SK-N-SH (cell line): ENCODE results near the gene CHST11. TPM values are rescaled to one million over a fixed set of nuclear protein-coding genes. Genes with fewer than 3 reads are reported as not detected.

Source experiments
- CTCF ChIA-PET: fragments of 300-600, 350-600 bp; formaldehyde crosslinking; extraction: SDS; loops from one replicate; lab custom pipeline; 2021; lab: Yijun Ruan, JAX
- POLR2A ChIA-PET: fragments of 350-600 bp; sonication (Branson Sonifier 250); formaldehyde crosslinking; extraction: SDS; loops from one replicate; lab custom pipeline; 2020; ENCODE audit warnings: antibody characterized with exemption, inconsistent platforms; lab: Yijun Ruan, JAX
- DNase-seq: peaks from one replicate; pipeline ENCODE4 v3.0.0; 2012
- H2AFZ ChIP-seq: fragments of 200-600 bp; sonication (generic); 2 replicates; pipeline ENCODE4 v1.8.1; 2016; ENCODE audit warnings: antibody characterized with exemption, mild to moderate bottlenecking, low read depth
- H3F3A ChIP-seq: fragments of 200-600 bp; sonication (generic); replicated peaks from 2 replicates; pipeline ENCODE3; 2016; ENCODE audit warnings: antibody characterized with exemption, mild to moderate bottlenecking; ENCODE audit not compliant: insufficient read depth
- H3K27ac ChIP-seq, 2 experiments: fragments of 200-500 bp in 1 of 2; fragments of 200-600 bp in 1 of 2; sonication (Bioruptor generic) in 1 of 2; sonication (generic), shearing (Covaris generic) in 1 of 2; 2 replicates each; pipeline versions ENCODE4 v1.5.1 to v1.6.1; 2014 to 2016; ENCODE audit warnings: low read depth in 2 of 2, inconsistent platforms in 1 of 2, low read length in 1 of 2, mild to moderate bottlenecking in 1 of 2, mixed read lengths in 1 of 2
- H3K27me3 ChIP-seq: fragments of 200-600 bp; sonication (generic), shearing (Covaris generic); 2 replicates; pipeline ENCODE4 v1.6.1; 2016; ENCODE audit warnings: mixed run types; ENCODE audit not compliant: insufficient read depth
- H3K36me3 ChIP-seq, 2 experiments: fragments of 200-500 bp in 1 of 2; fragments of 200-600 bp in 1 of 2; sonication (Bioruptor generic) in 1 of 2; sonication (generic) in 1 of 2; replicated peaks in 1 of 2; 2 replicates each; pipeline versions ENCODE3 to v1.5.1; 2014 to 2016; ENCODE audit warnings: low read length in 1 of 2, mild to moderate bottlenecking in 1 of 2; ENCODE audit not compliant: insufficient read depth in 2 of 2, control insufficient read depth in 1 of 2
- H3K4me1 ChIP-seq, 2 experiments: fragments of 200-500 bp in 1 of 2; fragments of 200-600 bp in 1 of 2; sonication (Bioruptor generic) in 1 of 2; sonication (generic), shearing (Covaris generic) in 1 of 2; 2 replicates each; pipeline versions ENCODE4 v1.5.1 to v1.6.1; 2014 to 2016; ENCODE audit warnings: low read depth in 1 of 2, low read length in 1 of 2, mixed run types in 1 of 2; ENCODE audit not compliant: insufficient read depth in 2 of 2, control insufficient read depth in 1 of 2
- H3K4me2 ChIP-seq: fragments of 200-600 bp; sonication (generic), shearing (Covaris generic); 2 replicates; pipeline ENCODE4 v1.6.1; 2017; ENCODE audit warnings: mixed run types
- H3K4me3 ChIP-seq, 2 experiments: fragments of 200-500 bp in 1 of 2; fragments of 200-600 bp in 1 of 2; sonication (Bioruptor generic) in 1 of 2; sonication (generic), shearing (Covaris generic) in 1 of 2; 2 replicates each; pipeline versions ENCODE4 v1.5.1 to v1.8.1; 2014 to 2016; ENCODE audit warnings: low read depth in 2 of 2, inconsistent platforms in 1 of 2, low read length in 1 of 2, mild to moderate bottlenecking in 1 of 2, mixed read lengths in 1 of 2, moderate library complexity in 1 of 2
- H3K79me2 ChIP-seq: fragments of 200-600 bp; sonication (generic); 2 replicates; pipeline ENCODE4 v1.8.1; 2017; ENCODE audit warnings: mild to moderate bottlenecking; ENCODE audit not compliant: insufficient read depth
- H3K9ac ChIP-seq: fragments of 200-600 bp; sonication (generic); 2 replicates; pipeline ENCODE4 v1.6.1; 2017; ENCODE audit warnings: mixed run types
- H3K9me2 ChIP-seq: fragments of 200-600 bp; sonication (generic); 2 replicates; pipeline ENCODE4 v1.6.1; 2017; ENCODE audit warnings: mixed run types
- H3K9me3 ChIP-seq: fragments of 200-600 bp; sonication (generic); 2 replicates; pipeline ENCODE4 v1.6.1; 2017; ENCODE audit warnings: mixed run types, mild to moderate bottlenecking, moderate library complexity
- H4K20me1 ChIP-seq: fragments of 200-600 bp; sonication (generic); 2 replicates; pipeline ENCODE4 v1.6.1; 2017; ENCODE audit warnings: mild to moderate bottlenecking, mixed run types; ENCODE audit not compliant: insufficient read depth
- CHD2 ChIP-seq: fragments of 150-350 bp; IDR thresholded peaks from 2 replicates; pipeline ENCODE4 v1.6.1; 2018; ENCODE audit warnings: low read length; ENCODE audit not compliant: partially characterized antibody
- ELF1 ChIP-seq: IDR thresholded peaks from 2 replicates; pipeline ENCODE4 v1.4.0; 2012
- EP300 ChIP-seq, 2 experiments: IDR thresholded peaks; 2 replicates each; pipeline versions ENCODE4 v1.4.0 to v1.6.1; 2012; ENCODE audit warnings: borderline replicate concordance in 1 of 2, low read depth in 1 of 2, low read length in 1 of 2
- EZH2phosphoT487 ChIP-seq: fragments of 200-600 bp; sonication (generic); IDR thresholded peaks from 2 replicates; pipeline ENCODE4 v1.6.1; 2017; ENCODE audit warnings: low read depth, mixed run types, mild to moderate bottlenecking, antibody characterized with exemption, moderate library complexity, borderline replicate concordance
- FOSL2 ChIP-seq: IDR thresholded peaks from 2 replicates; pipeline ENCODE4 v1.4.0; 2012; ENCODE audit warnings: low read depth, mild to moderate bottlenecking, moderate library complexity, borderline replicate concordance
- FOXJ3 ChIP-seq: sonication (generic); formaldehyde crosslinking; IDR thresholded peaks from 2 replicates; pipeline ENCODE4 v1.5.1; 2020; ENCODE audit warnings: mild to moderate bottlenecking, missing genetic modification reagents
- FOXM1 ChIP-seq: IDR thresholded peaks from 2 replicates; pipeline ENCODE4 v1.4.0; 2012; ENCODE audit warnings: low read depth, mild to moderate bottlenecking
- GABPA ChIP-seq: IDR thresholded peaks from 2 replicates; pipeline ENCODE4 v1.4.0; 2012; ENCODE audit warnings: low read depth, mild to moderate bottlenecking
- MXI1 ChIP-seq: IDR thresholded peaks from 2 replicates; pipeline ENCODE4 v1.6.1; 2012; ENCODE audit warnings: mild to moderate bottlenecking, low read depth, low read length, improper control_type of control experiment
- POLR2AphosphoS5 ChIP-seq: IDR thresholded peaks from 2 replicates; pipeline ENCODE4 v1.6.1; 2012; ENCODE audit warnings: low read depth, low read length
- RAD21 ChIP-seq: IDR thresholded peaks from 2 replicates; pipeline ENCODE4 v1.6.1; 2012; ENCODE audit warnings: mild to moderate bottlenecking, low read length
- RFX5 ChIP-seq: IDR thresholded peaks from 2 replicates; pipeline ENCODE4 v1.6.1; 2012; ENCODE audit warnings: mild to moderate bottlenecking, improper control_type of control experiment, low read length
- SMC3 ChIP-seq: IDR thresholded peaks from 2 replicates; pipeline ENCODE4 v1.6.1; 2012; ENCODE audit warnings: low read depth, low read length, improper control_type of control experiment
- TAF1 ChIP-seq: IDR thresholded peaks from 2 replicates; pipeline ENCODE4 v1.6.1; 2012; ENCODE audit warnings: low read depth, mild to moderate bottlenecking, low read length, moderate library complexity, borderline replicate concordance
- WGBS: methylation state at CpG from one replicate; pipeline ENCODE4 v1.1.6; 2017; ENCODE audit warnings: low lambda C conversion rate; 5-methylcytosine and 5-hydroxymethylcytosine counted together
- polyA plus RNA-seq, 3 experiments: library from polyadenylated mRNA; depleted of rRNA; stranded (reverse); fragments of >200 nt; gene quantifications; 2 replicates each; pipeline ENCODE4 v1.2.3, GENCODE V29; 2012
- TF ChIP-seq, protein P1 (sequence below): fragments of 150-350 bp; IDR thresholded peaks from 2 replicates; pipeline ENCODE4 v1.6.1; 2017; ENCODE audit warnings: antibody characterized with exemption, low read length, low read depth, borderline replicate concordance
- TF ChIP-seq, protein P2 (sequence below): IDR thresholded peaks from 2 replicates; pipeline ENCODE4 v1.4.0; 2012; ENCODE audit warnings: low read depth
- TF ChIP-seq, protein P3 (sequence below): IDR thresholded peaks from 2 replicates; pipeline ENCODE4 v1.4.0; 2012; ENCODE audit warnings: low read depth, borderline replicate concordance
- TF ChIP-seq, protein P4 (sequence below): IDR thresholded peaks from 2 replicates; pipeline ENCODE4 v1.4.0; 2012; ENCODE audit warnings: low read depth, borderline replicate concordance
- TF ChIP-seq, protein P5 (sequence below): IDR thresholded peaks from 2 replicates; pipeline ENCODE4; 2012
- TF ChIP-seq, protein P6 (sequence below): fragments of 200-600 bp; sonication (generic); IDR thresholded peaks from 2 replicates; pipeline ENCODE4 v1.6.1; 2017; ENCODE audit warnings: antibody characterized with exemption, mild to moderate bottlenecking, moderate library complexity

The CHST11 gene
- polyA plus RNA-seq, 1 of the 3 experiments (the other 2 are of a cell fraction) = 18.6 TPM

DNA sequence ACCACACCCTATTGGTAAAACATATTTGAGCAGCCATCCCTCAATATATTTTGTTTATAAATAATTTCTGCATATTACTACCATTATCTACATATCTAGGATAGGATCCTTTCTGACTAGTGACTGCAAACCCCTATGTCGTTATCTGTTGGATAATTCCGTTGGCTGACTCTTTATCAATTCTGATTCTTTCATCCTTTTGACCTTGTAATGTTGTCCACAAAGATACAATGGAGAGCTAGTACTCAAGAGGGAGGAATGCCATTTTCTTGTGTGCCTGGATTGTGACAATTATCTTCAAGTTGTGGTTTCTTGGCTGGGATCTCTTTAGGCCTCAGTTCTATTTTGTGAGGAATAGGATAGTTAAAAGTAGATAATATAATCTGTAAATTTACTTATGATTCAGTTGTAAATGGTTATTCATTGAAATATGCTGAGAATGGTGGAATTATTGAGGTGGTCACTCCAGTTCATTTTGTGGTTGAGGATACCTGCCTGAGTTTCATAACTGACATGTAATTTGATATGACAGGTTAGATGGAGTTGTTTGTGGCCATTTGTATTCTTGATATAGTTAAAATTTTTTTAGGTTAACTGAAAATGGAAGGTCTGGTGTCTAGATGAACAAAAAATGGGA lies 10.1 kb downstream of the CHST11 start:
- Histone ChIP-seq H3K9me3 (no peaks in the 10 kb centered on the region), H3K4me3 (no peak overlapping the region), H4K20me1 (no peaks in the 10 kb centered on the region), H3F3A (no peaks in the 10 kb centered on the region), H3K79me2 (peaks cover 8% of the 10 kb centered on the region; the same call in 1 of the 2 replicates), H3K27ac (no peak overlapping the region), H3K27me3 (no peaks in the 10 kb centered on the region), H2AFZ (no peak overlapping the region), H3K36me3 (no peaks in the 10 kb centered on the region), H3K4me1 (peaks cover 0 to 2% of the 10 kb centered on the region in 2 experiments; a peak in 1 of 4 replicates), H3K4me2 (no peak overlapping the region), H3K9ac (no peak overlapping the region), H3K9me2 (no peaks in the 10 kb centered on the region)
- 79% methylated on average over 2 of the region's 2 CpGs for WGBS
- TF ChIP-seq, protein P1, sequence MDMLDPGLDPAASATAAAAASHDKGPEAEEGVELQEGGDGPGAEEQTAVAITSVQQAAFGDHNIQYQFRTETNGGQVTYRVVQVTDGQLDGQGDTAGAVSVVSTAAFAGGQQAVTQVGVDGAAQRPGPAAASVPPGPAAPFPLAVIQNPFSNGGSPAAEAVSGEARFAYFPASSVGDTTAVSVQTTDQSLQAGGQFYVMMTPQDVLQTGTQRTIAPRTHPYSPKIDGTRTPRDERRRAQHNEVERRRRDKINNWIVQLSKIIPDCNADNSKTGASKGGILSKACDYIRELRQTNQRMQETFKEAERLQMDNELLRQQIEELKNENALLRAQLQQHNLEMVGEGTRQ = no peak
- TF ChIP-seq RFX5 (no peak), CHD2 (no peak), GABPA (no peak), FOSL2 (no peak), MXI1 (no peak), EZH2phosphoT487 (no peak), POLR2AphosphoS5 (no peak), ELF1 (no peak), FOXJ3 (no peak), EP300 (IDR thresholded peaks at IDR 0.05; ENCODE audit: borderline replicate concordance in 1 of 2, low read depth in 1 of 2, low read length in 1 of 2) (no peak), RAD21 (no peak), SMC3 (no peak), FOXM1 (no peak), TAF1 (no peak)
- TF ChIP-seq, protein P2, sequence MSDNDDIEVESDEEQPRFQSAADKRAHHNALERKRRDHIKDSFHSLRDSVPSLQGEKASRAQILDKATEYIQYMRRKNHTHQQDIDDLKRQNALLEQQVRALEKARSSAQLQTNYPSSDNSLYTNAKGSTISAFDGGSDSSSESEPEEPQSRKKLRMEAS = no peak
- TF ChIP-seq, protein P3, sequence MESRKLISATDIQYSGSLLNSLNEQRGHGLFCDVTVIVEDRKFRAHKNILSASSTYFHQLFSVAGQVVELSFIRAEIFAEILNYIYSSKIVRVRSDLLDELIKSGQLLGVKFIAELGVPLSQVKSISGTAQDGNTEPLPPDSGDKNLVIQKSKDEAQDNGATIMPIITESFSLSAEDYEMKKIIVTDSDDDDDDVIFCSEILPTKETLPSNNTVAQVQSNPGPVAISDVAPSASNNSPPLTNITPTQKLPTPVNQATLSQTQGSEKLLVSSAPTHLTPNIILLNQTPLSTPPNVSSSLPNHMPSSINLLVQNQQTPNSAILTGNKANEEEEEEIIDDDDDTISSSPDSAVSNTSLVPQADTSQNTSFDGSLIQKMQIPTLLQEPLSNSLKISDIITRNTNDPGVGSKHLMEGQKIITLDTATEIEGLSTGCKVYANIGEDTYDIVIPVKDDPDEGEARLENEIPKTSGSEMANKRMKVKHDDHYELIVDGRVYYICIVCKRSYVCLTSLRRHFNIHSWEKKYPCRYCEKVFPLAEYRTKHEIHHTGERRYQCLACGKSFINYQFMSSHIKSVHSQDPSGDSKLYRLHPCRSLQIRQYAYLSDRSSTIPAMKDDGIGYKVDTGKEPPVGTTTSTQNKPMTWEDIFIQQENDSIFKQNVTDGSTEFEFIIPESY = no peak
- TF ChIP-seq, protein P4, sequence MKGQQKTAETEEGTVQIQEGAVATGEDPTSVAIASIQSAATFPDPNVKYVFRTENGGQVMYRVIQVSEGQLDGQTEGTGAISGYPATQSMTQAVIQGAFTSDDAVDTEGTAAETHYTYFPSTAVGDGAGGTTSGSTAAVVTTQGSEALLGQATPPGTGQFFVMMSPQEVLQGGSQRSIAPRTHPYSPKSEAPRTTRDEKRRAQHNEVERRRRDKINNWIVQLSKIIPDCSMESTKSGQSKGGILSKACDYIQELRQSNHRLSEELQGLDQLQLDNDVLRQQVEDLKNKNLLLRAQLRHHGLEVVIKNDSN = no peak
- TF ChIP-seq, protein P5, sequence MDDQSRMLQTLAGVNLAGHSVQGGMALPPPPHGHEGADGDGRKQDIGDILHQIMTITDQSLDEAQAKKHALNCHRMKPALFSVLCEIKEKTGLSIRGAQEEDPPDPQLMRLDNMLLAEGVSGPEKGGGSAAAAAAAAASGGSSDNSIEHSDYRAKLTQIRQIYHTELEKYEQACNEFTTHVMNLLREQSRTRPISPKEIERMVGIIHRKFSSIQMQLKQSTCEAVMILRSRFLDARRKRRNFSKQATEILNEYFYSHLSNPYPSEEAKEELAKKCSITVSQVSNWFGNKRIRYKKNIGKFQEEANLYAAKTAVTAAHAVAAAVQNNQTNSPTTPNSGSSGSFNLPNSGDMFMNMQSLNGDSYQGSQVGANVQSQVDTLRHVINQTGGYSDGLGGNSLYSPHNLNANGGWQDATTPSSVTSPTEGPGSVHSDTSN = no peak
- TF ChIP-seq, protein P6, sequence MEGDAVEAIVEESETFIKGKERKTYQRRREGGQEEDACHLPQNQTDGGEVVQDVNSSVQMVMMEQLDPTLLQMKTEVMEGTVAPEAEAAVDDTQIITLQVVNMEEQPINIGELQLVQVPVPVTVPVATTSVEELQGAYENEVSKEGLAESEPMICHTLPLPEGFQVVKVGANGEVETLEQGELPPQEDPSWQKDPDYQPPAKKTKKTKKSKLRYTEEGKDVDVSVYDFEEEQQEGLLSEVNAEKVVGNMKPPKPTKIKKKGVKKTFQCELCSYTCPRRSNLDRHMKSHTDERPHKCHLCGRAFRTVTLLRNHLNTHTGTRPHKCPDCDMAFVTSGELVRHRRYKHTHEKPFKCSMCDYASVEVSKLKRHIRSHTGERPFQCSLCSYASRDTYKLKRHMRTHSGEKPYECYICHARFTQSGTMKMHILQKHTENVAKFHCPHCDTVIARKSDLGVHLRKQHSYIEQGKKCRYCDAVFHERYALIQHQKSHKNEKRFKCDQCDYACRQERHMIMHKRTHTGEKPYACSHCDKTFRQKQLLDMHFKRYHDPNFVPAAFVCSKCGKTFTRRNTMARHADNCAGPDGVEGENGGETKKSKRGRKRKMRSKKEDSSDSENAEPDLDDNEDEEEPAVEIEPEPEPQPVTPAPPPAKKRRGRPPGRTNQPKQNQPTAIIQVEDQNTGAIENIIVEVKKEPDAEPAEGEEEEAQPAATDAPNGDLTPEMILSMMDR = no peak
- no peak for DNase-seq
- ChIA-PET CTCF (interaction anchor here (1.2 to 2.1 kb wide), 2 partner anchors 9 to 58 kb away, joined by 3 to 9 read pairs; no protein-coding TSS in a partner anchor), POLR2A (no interaction called here)
